Panc1 (cell line): ENCODE results near the gene FHIT.

ENCODE experiments used
- POLR2AphosphoS5 ChIP-seq: IDR thresholded peaks from 2 replicates; pipeline ENCODE4 v1.6.1; 2012; ENCODE audit warnings: mild to moderate bottlenecking, low read depth, low read length, moderate library complexity
- SIN3A ChIP-seq: IDR thresholded peaks from 2 replicates; pipeline ENCODE4 v1.6.1; 2012; ENCODE audit warnings: low read depth, mild to moderate bottlenecking, low read length, moderate library complexity, borderline replicate concordance; ENCODE audit not compliant: insufficient read depth
- TCF7L2 ChIP-seq: IDR thresholded peaks from 2 replicates; pipeline ENCODE4 v1.6.1; 2011; ENCODE audit warnings: mild to moderate bottlenecking, low read depth, low read length, inconsistent platforms
- TF ChIP-seq, protein P1 (sequence below): fragments of 450-650 bp; IDR thresholded peaks from 2 replicates; pipeline ENCODE4 v1.5.1; 2017; ENCODE audit warnings: mild to moderate bottlenecking

DNA sequence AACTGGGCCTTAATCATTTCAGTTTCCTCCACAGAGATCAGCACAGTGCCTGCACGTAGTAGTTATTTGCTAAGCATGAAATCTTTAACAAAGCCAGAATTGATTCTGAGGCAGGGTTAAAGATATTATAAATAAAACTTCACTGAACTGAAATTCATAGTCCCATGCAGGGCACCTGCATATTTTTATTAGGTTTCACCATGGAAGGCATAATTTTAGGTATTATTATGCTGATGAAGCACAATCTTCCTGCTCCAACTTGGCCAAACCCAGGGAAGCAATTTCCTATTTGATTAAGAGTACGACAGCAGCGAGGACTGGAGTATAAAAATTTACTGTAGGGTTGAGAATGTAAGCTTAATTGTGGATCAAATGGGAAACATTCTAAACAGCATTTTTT is 1131.0 kb downstream of the FHIT start:
- no peak for TF ChIP-seq POLR2AphosphoS5
- TF ChIP-seq, protein P1, sequence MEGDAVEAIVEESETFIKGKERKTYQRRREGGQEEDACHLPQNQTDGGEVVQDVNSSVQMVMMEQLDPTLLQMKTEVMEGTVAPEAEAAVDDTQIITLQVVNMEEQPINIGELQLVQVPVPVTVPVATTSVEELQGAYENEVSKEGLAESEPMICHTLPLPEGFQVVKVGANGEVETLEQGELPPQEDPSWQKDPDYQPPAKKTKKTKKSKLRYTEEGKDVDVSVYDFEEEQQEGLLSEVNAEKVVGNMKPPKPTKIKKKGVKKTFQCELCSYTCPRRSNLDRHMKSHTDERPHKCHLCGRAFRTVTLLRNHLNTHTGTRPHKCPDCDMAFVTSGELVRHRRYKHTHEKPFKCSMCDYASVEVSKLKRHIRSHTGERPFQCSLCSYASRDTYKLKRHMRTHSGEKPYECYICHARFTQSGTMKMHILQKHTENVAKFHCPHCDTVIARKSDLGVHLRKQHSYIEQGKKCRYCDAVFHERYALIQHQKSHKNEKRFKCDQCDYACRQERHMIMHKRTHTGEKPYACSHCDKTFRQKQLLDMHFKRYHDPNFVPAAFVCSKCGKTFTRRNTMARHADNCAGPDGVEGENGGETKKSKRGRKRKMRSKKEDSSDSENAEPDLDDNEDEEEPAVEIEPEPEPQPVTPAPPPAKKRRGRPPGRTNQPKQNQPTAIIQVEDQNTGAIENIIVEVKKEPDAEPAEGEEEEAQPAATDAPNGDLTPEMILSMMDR, result no peak
- no peak for TF ChIP-seq TCF7L2
- TF ChIP-seq SIN3A, result no peak
